ENCODE results near the gene ADM.
A peak's percentile ranks its signal among the peaks of the same experiment; 100 is the strongest.

ADM gene

DNA sequence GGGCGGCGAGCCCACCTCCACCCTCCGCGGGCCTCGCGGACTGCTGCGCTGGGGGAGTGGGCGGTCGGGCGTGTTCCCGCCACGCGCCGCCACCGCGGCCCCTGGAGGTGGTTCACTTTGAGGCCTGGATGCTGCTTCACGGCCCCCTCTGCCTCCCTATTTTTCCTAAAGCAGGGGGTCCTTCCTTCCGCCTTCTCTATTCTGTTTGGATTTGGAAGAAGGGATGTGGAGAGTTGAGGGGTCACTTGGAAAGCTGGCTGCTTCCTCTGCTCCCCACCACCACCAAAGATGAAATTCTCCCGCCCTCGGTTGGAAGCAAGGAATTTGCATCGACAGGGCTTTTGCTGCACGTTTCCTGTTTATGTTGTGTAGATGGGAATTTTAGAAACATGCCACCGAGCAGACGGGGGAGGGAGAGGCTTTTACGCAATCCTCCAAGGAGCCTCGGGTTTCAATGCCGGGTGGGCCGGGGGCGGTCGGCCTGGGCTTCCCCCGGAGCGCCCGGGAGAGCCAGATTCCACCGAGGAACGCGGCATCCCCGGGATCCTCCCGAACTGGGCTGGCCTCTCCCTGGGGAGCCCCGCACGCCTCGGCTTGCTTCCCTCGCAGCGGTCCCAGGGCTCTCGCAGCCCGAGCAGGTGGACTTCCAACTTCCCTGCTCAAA is 10.5 kb upstream of the ADM start:
- peak overlapping the region; percentile 62 for H3K27ac Mint-ChIP-seq (ENCODE audit: low read depth)
- H3K4me3 Mint-ChIP-seq = peak overlapping the region; percentile 80
- ATAC-seq (replicated peaks; ENCODE audit: extremely low read depth, poor library complexity, severe bottlenecking) (no peak), DNase-seq (ENCODE audit: low spot score in 2 of 2) (no peak)
- H3K36me3 Mint-ChIP-seq (ENCODE audit: insufficient read depth) = peaks cover 1% of the 10 kb centered on the region
- no peaks in the 10 kb centered on the region for H3K9me3 Mint-ChIP-seq
- peaks cover 39% of the 10 kb centered on the region for H3K4me1 Mint-ChIP-seq
- peaks cover 28% of the 10 kb centered on the region for H3K27me3 Mint-ChIP-seq

GRCh38 chr11:10295064-10295901 is 9.6 kb upstream of the ADM start:
- H3K27me3 Mint-ChIP-seq = peaks cover 28% of the 10 kb centered on the region
- H3K4me1 Mint-ChIP-seq = peaks cover 39% of the 10 kb centered on the region
- peaks cover 1% of the 10 kb centered on the region for H3K36me3 Mint-ChIP-seq (ENCODE audit: insufficient read depth)
- H3K27ac Mint-ChIP-seq (ENCODE audit: low read depth) = peak overlapping the region; percentile 62
- H3K4me3 Mint-ChIP-seq = peak overlapping the region; percentile 80
- no peak for ATAC-seq (replicated peaks; ENCODE audit: extremely low read depth, poor library complexity, severe bottlenecking)
- no peaks in the 10 kb centered on the region for H3K9me3 Mint-ChIP-seq
- DNase-seq (ENCODE audit: low spot score in 2 of 2) = no peak

- no peak overlapping the region for H3K27ac Mint-ChIP-seq (ENCODE audit: low read depth)
- peaks cover 40% of the 10 kb centered on the region for H3K4me1 Mint-ChIP-seq
- ATAC-seq (replicated peaks; ENCODE audit: extremely low read depth, poor library complexity, severe bottlenecking) (peak; percentile 92), DNase-seq (ENCODE audit: low spot score in 2 of 2) (peak in 1 of 2 donors; percentile 43)
- no peaks in the 10 kb centered on the region for H3K9me3 Mint-ChIP-seq
- H3K36me3 Mint-ChIP-seq (ENCODE audit: insufficient read depth) = peaks cover 4% of the 10 kb centered on the region
- peaks cover 28% of the 10 kb centered on the region for H3K27me3 Mint-ChIP-seq
- H3K4me3 Mint-ChIP-seq = no peak overlapping the region
These were observed 6.5 kb upstream of the ADM start for GRCh38 chr11:10298342-10298741.

GRCh38 chr11:10301656-10302358 is 3.1 kb upstream of the ADM start:
- Mint-ChIP-seq H3K36me3 (ENCODE audit: insufficient read depth) (peaks cover 9% of the 10 kb centered on the region), H3K27me3 (peaks cover 24% of the 10 kb centered on the region), H3K4me3 (peak overlapping the region; percentile 96), H3K4me1 (peaks cover 60% of the 10 kb centered on the region), H3K27ac (ENCODE audit: low read depth) (peak overlapping the region; percentile 89), H3K9me3 (no peaks in the 10 kb centered on the region)
- DNase-seq (ENCODE audit: low spot score in 2 of 2) (no peak), ATAC-seq (replicated peaks; ENCODE audit: extremely low read depth, poor library complexity, severe bottlenecking) (no peak)

DNA sequence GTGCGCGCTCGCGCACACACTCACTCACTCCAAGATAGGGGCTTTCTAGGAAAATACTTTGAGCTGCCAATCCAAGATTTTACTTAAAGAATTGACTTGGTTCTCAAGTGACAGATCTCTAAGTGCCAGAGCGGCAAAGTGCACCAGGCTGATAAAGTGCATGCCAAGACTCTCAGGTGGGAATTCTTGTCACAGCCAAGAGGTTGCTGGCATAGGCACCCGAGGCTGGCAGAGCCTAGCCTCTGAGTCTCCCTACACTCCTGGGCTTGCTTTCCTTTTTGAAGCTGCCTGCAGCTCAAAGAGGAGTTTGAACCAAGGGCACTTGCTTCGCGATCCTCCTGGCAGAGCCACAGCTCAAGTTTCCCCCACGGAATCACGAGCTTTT is 2.5 kb upstream of the ADM start:
- no peak for DNase-seq (ENCODE audit: low spot score in 2 of 2)
- Mint-ChIP-seq H3K36me3 (ENCODE audit: insufficient read depth) (peaks cover 9% of the 10 kb centered on the region), H3K27ac (ENCODE audit: low read depth) (peak overlapping the region; percentile 89), H3K27me3 (peaks cover 24% of the 10 kb centered on the region), H3K4me1 (peaks cover 66% of the 10 kb centered on the region), H3K4me3 (peak overlapping the region; percentile 96), H3K9me3 (no peaks in the 10 kb centered on the region)
- no peak for ATAC-seq (replicated peaks; ENCODE audit: extremely low read depth, poor library complexity, severe bottlenecking)

DNA sequence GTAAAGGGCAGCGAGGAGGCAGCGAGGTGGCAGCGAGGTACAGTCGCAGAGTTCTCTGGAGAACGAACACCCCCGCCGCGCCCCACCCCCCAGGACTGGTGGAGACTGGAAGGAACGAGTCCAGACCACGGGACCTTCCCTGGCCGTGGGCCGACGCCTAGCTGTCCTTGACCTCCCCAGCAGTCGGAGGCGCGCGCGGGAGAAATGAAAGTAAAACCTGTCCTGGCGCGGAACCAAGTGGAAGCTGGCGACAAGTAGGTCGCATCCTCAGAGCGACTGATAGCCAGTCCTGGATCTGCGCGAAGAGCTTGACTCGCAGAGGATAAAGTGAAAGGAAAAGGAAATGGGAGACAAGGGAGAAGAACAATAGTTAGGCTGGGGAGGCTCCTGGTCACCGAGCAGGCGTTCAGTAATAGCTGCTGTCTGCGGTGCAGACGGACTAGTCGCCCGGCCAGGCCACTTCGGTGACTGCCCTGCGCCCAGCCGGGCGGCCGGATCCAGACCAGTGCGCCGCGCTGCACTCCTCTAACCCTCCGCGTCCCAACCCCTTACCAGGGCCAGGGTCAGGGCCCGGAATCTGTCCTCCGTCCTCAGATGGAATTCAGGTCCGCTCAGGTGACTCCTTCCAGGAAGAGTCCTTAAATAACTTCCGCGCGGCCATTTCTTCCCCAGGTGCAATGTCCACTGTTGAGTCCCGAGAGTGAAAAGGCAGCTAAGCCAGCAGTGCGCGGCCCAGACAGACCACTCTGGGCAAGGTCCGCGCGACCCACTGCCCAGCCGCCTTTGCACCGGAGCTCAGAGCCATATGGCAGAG is 1.9 kb upstream of the ADM start:
- Mint-ChIP-seq H3K4me1 (peaks cover 67% of the 10 kb centered on the region), H3K27me3 (peaks cover 30% of the 10 kb centered on the region)
- ATAC-seq (replicated peaks; ENCODE audit: extremely low read depth, poor library complexity, severe bottlenecking) = peak; percentile 41

DNA sequence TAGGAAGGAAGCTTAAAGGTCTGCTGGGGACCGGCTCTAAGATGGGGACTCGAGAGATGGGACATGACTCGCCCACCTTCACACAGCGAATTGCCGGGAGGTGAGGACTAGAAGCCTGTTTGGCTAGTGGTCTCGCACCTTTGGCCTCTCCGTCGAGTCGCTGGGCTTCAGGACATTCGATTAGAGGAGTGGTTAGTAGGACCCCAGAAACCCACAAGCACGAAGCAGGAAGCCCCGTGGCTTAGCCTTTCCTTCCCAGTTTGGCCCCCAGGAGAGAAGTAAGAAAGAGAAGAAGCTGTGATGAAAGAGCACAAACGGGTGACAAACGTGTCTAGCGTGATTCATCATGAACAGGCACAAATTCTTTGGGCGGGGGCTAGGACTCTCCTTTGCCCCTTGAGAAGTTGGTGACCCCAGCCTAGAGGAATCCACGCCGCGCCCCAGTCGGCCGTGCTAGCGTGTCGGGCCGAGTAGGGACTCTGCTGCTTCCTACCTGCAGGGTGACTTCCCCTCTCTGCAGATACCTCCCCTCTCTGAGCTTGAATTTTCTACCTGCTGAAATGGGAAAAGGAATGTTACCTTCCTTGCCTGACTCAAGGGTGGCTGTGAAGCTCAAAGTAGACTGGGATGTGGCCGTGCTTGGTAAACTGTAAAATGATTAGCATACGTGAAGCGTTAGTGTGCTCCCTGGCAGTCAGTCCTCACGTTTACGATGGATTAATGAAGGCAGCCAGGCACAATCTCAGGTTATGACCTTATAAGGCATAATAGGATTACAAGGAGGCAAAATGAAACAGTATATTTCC is 1.1 kb upstream of the ADM start:
- no peak for DNase-seq (ENCODE audit: low spot score in 2 of 2)
- H3K9me3 Mint-ChIP-seq = no peaks in the 10 kb centered on the region
- ATAC-seq (replicated peaks; ENCODE audit: extremely low read depth, poor library complexity, severe bottlenecking) = no peak
- peaks cover 12% of the 10 kb centered on the region for H3K36me3 Mint-ChIP-seq (ENCODE audit: insufficient read depth)
- peaks cover 38% of the 10 kb centered on the region for H3K27me3 Mint-ChIP-seq
- peak overlapping the region; percentile 89 for H3K27ac Mint-ChIP-seq (ENCODE audit: low read depth)
- peaks cover 64% of the 10 kb centered on the region for H3K4me1 Mint-ChIP-seq
- peak overlapping the region; percentile 96 for H3K4me3 Mint-ChIP-seq

More for the DNA sequence above, 1.9 kb upstream of the ADM start:
- Mint-ChIP-seq H3K4me3 (peak overlapping the region; percentile 96), H3K27ac (ENCODE audit: low read depth) (peak overlapping the region; percentile 89), H3K9me3 (no peaks in the 10 kb centered on the region), H3K36me3 (ENCODE audit: insufficient read depth) (peaks cover 11% of the 10 kb centered on the region)
- peak in 1 of 2 donors; percentile 56 for DNase-seq (ENCODE audit: low spot score in 2 of 2)

- peaks cover 54% of the 10 kb centered on the region for H3K27me3 Mint-ChIP-seq
- no peaks in the 10 kb centered on the region for H3K9me3 Mint-ChIP-seq
- peaks cover 62% of the 10 kb centered on the region for H3K4me1 Mint-ChIP-seq
- ATAC-seq (replicated peaks; ENCODE audit: extremely low read depth, poor library complexity, severe bottlenecking) (no peak), DNase-seq (ENCODE audit: low spot score in 2 of 2) (no peak)
- H3K4me3 Mint-ChIP-seq = peak overlapping the region; percentile 96
- peaks cover 12% of the 10 kb centered on the region for H3K36me3 Mint-ChIP-seq (ENCODE audit: insufficient read depth)
- no peak overlapping the region for H3K27ac Mint-ChIP-seq (ENCODE audit: low read depth)
These were observed 540 bp downstream of the ADM start for GRCh38 chr11:10305262-10305963.

DNA sequence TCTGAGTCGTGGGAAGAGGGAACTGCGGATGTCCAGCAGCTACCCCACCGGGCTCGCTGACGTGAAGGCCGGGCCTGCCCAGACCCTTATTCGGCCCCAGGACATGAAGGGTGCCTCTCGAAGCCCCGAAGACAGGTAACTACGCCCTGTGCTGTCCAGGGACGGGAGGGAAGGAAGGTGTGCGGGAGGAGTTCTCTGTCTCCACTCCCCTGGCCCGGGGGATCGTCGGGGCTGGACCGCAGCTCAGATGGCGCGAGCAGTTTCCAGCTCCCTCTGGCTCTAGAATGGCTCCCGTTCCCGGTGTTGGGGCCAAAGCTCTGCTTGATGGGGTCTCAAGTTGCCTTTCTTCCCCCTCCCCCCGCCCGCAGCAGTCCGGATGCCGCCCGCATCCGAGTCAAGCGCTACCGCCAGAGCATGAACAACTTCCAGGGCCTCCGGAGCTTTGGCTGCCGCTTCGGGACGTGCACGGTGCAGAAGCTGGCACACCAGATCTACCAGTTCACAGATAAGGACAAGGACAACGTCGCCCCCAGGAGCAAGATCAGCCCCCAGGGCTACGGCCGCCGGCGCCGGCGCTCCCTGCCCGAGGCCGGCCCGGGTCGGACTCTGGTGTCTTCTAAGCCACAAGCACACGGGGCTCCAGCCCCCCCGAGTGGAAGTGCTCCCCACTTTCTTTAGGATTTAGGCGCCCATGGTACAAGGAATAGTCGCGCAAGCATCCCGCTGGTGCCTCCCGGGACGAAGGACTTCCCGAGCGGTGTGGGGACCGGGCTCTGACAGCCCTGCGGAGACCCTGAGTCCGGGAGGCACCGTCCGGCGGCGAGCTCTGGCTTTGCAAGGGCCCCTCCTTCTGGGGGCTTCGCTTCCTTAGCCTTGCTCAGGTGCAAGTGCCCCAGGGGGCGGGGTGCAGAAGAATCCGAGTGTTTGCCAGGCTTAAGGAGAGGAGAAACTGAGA is 1.4 kb downstream of the ADM start:
- DNase-seq (ENCODE audit: low spot score in 2 of 2) (no peak), ATAC-seq (replicated peaks; ENCODE audit: extremely low read depth, poor library complexity, severe bottlenecking) (no peak)
- Mint-ChIP-seq H3K36me3 (ENCODE audit: insufficient read depth) (peaks cover 12% of the 10 kb centered on the region), H3K4me1 (peaks cover 62% of the 10 kb centered on the region), H3K27me3 (peaks cover 63% of the 10 kb centered on the region), H3K27ac (ENCODE audit: low read depth) (no peak overlapping the region), H3K4me3 (peak overlapping the region; percentile 96), H3K9me3 (no peaks in the 10 kb centered on the region)

DNA sequence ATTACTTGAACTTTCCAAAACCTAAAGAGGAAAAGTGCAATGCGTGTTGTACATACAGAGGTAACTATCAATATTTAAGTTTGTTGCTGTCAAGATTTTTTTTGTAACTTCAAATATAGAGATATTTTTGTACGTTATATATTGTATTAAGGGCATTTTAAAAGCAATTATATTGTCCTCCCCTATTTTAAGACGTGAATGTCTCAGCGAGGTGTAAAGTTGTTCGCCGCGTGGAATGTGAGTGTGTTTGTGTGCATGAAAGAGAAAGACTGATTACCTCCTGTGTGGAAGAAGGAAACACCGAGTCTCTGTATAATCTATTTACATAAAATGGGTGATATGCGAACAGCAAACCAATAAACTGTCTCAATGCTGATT is 2.1 kb downstream of the ADM start:
- ATAC-seq (replicated peaks; ENCODE audit: extremely low read depth, poor library complexity, severe bottlenecking) = peak; percentile 31
- H3K9me3 Mint-ChIP-seq = no peaks in the 10 kb centered on the region
- peaks cover 70% of the 10 kb centered on the region for H3K27me3 Mint-ChIP-seq

More for the DNA sequence above, 2.1 kb downstream of the ADM start:
- peak overlapping the region; percentile 61 for H3K27ac Mint-ChIP-seq (ENCODE audit: low read depth)
- DNase-seq (ENCODE audit: low spot score in 2 of 2) = no peak
- peak overlapping the region; percentile 96 for H3K4me3 Mint-ChIP-seq
- H3K36me3 Mint-ChIP-seq (ENCODE audit: insufficient read depth) = peaks cover 12% of the 10 kb centered on the region
- H3K4me1 Mint-ChIP-seq = peaks cover 62% of the 10 kb centered on the region

Measured in central memory CD8-positive, alpha-beta T cell (primary cell).